ENCODE results near the gene UBAP2L. TPM values are rescaled to one million over a fixed set of nuclear protein-coding genes. Genes with fewer than 3 reads are reported as not detected.
A peak's percentile ranks its signal among the peaks of the same experiment; 100 is the strongest.

The UBAP2L gene
- total and polyA plus RNA-seq, 9 of the 15 experiments (the other 6 are each of a cell fraction or from before 2014, with no cell fraction given), result 75.0 to 245 (median 119) TPM

GRCh38 chr1:154183046-154183915 is 37.5 kb upstream of the UBAP2L start (continued):
- TF ChIP-seq RBBP5 (IDR thresholded peaks at IDR 0.05; ENCODE audit: borderline replicate concordance, insufficient read depth, low read length, poor library complexity, severe bottlenecking) (peak; percentile 78), GABPA (tag; conservative IDR thresholded peaks at IDR 0.05; ENCODE audit: low read depth) (peak; percentile 97), MGA (IDR thresholded peaks at IDR 0.05) (peak; percentile 80), MAX (CRISPR knock-in tag; IDR thresholded peaks at IDR 0.05) (peak; percentile 90), TCF3 (CRISPR knock-in tag; IDR thresholded peaks at IDR 0.05) (0 out of 2 replicates have a peak, but pooled peaks have one; percentile 36), NFYB (IDR thresholded peaks at IDR 0.05; ENCODE audit: extremely low read depth, insufficient read length) (peak; percentile 45), GABPB1 (CRISPR knock-in tag; IDR thresholded peaks at IDR 0.05) (peak; percentile 98), MNT (conservative IDR thresholded peaks at IDR 0.05) (peak; percentile 51 to 73; a peak in 3 of 4 replicates), SRSF3 (IDR thresholded peaks at IDR 0.05; ENCODE audit: insufficient read depth, low read length) (no peak), ZNF740 (CRISPR knock-in tag; IDR thresholded peaks at IDR 0.05) (peak; percentile 55; the same call in 1 of the 2 replicates), ZNF740 (tag; IDR thresholded peaks at IDR 0.05) (no peak)
